Endothelial cell of umbilical vein (primary cell): ENCODE measurements around the gene REPS2.

Experiments
- EZH2 ChIP-seq: IDR thresholded peaks from 2 replicates; pipeline ENCODE4 v1.6.1; 2012; ENCODE audit warnings: borderline replicate concordance, low read depth, mild to moderate bottlenecking, moderate library complexity, low read length, inconsistent platforms; ENCODE audit not compliant: severe bottlenecking
- POLR2A ChIP-seq: IDR thresholded peaks from 2 replicates; pipeline ENCODE4 v1.6.1; 2012; ENCODE audit warnings: low read depth, mild to moderate bottlenecking, control low read depth, low read length
- POLR2AphosphoS5 ChIP-seq: IDR thresholded peaks from 2 replicates; pipeline ENCODE4 v1.6.1; 2012; ENCODE audit warnings: low read depth, mild to moderate bottlenecking, control low read depth, low read length, moderate library complexity; ENCODE audit not compliant: insufficient read depth
- TF ChIP-seq, protein P1 (sequence below), 2 donors: IDR thresholded peaks; 1 replicate in 1 of 2; 2 replicates in 1 of 2; pipeline ENCODE4 v1.5.1; 2011; ENCODE audit warnings: low read length in 2 of 2, mild to moderate bottlenecking in 2 of 2, moderate library complexity in 2 of 2, control low read depth in 1 of 2, inconsistent platforms in 1 of 2, low read depth in 1 of 2; ENCODE audit not compliant: insufficient read depth in 1 of 2; ENCODE audit errors: extremely low read depth in 1 of 2

DNA sequence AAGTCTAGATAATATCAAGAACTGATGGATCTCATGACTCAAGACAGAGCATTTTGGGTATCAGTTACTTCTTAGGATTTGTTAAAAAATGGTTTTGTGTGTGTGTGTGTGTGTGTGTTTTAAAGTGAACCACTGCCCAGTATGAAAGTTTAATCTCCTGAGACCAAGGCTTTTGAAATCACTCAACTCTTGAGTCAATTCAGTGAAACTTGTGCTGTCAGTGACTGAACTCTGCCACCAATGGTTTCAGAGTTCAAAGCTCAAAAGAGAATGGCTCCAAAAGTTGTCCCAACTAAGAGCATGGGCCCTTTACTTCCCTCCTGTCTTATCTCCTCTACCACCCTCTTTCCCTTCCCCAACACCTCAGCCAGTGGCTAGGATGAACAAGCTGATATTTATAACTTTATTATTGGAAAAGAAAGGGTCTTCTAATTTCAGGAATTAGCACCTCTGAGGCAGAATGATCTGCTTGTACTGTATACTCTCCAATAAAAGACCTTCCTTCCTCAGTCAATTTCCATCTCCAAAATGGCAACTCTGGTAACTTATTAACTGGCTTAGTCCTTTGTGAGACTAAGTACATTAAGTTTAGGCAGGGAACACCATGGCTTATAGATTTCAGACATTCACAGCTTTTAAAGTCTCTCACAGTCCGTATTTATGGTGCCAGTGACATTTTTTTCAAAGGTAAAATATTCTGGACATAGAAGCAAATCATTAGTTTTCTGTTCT, 152.2 kb downstream of the REPS2 start:
- TF ChIP-seq, protein P1, sequence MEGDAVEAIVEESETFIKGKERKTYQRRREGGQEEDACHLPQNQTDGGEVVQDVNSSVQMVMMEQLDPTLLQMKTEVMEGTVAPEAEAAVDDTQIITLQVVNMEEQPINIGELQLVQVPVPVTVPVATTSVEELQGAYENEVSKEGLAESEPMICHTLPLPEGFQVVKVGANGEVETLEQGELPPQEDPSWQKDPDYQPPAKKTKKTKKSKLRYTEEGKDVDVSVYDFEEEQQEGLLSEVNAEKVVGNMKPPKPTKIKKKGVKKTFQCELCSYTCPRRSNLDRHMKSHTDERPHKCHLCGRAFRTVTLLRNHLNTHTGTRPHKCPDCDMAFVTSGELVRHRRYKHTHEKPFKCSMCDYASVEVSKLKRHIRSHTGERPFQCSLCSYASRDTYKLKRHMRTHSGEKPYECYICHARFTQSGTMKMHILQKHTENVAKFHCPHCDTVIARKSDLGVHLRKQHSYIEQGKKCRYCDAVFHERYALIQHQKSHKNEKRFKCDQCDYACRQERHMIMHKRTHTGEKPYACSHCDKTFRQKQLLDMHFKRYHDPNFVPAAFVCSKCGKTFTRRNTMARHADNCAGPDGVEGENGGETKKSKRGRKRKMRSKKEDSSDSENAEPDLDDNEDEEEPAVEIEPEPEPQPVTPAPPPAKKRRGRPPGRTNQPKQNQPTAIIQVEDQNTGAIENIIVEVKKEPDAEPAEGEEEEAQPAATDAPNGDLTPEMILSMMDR (IDR thresholded peaks at IDR 0.05; ENCODE audit: extremely low read depth in 1 of 2, insufficient read depth in 1 of 2, low read depth in 1 of 2, low read length in 2 of 2), result no peak
- no peak for TF ChIP-seq POLR2A
- TF ChIP-seq POLR2AphosphoS5, result no peak
- TF ChIP-seq EZH2, result no peak
